Hippocampal formation (tissue), 2 donors: Measurements from ENCODE around the gene ZCCHC8.

Experiments
- DNase-seq, 2 donors: peaks; one replicate each; lab custom pipeline; 2025; lab: John Stamatoyannopoulos, UW

Gene ZCCHC8

DNA sequence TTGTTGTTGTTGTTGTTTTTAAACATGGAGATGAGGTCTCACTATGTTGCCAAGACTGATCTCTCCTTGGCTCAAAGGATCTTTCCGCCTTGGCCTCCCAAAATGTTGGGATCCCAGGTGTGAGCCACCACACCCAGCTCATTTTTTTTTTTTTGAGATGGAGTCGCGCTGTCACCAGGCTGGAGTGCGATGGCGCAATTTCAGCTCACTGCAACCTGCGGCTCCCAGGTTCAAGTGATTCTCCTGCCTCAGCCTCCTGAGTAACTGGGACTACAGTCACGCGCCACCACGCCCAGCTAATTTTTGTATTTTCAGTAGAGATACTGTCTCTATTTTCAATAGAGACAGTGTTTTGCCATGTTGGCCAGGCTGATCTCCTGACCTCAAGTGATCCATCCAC is 73.3 kb downstream of the ZCCHC8 start:
- DNase-seq: no peak

DNA sequence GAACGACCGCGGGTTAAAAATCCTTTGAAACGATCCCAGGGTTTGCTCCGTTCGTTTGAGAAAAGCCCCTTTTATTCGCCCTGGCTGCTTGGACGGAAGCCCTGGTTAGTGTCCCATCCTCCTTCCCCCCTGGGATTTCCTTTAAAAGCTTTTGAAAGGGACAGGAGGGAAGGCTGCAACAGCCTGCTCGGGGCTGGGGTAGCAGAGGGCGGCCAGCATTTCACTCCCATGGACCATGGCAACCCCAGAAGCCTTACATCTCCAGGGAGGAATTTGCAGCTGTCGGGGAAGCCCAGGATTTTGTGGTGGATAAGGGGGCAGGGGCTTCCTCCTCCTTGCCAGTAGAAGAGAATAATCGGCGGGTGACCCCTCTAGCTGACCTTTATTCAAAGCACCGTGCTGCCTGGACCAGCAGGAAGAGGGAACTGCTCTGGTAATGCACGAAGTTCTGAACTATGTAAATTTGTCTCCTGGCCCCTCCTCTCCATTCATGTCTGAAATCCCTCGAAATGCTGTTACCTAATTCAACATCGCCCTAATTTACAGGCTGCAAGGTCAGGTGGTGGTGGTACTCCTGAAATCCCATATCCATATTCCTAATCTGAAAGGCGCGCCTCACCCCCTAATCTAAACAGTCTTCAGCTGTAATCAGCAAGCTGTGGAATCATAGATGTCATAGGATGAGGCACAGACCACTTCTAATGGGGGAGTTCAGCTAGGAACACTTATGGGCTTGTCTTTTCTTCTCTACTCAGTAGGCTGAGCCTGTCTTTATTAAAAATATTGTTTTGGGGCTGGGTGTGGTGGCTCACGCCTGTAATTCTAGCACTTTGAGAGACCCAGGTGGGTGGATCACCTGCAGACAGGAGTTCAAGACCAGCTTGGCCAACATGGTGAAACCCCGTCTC is 77.2 kb downstream of the ZCCHC8 start:
- peak; percentile 46 to 50 for DNase-seq

DNA sequence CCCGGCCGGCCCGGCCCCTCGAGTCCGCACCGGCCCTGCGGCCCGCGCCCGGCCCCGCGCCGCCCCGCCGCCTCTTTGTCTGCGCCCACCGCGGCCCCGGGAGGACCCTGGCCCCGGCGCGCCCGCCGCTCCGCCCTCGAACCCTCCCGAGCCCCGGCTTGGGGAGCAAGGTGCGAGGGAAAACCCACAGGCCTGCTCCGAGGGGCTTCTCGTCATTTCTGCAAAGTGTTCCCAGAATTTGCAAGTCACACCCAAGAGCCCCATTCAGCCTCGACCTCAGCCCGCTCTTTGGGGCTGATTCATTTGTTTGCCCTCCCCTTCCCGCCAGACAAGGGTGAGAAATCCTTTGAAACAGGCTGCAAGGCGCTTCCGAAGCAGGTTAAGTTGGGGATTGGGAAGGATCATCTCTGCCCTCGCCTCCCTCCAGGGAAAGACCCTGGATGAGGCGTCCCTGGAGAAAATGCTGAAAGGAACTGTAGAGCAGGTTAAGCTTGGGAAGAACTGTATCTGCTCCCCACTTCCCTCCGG is 77.9 kb downstream of the ZCCHC8 start:
- DNase-seq: peak in 1 of 2 donors; percentile 50

DNA sequence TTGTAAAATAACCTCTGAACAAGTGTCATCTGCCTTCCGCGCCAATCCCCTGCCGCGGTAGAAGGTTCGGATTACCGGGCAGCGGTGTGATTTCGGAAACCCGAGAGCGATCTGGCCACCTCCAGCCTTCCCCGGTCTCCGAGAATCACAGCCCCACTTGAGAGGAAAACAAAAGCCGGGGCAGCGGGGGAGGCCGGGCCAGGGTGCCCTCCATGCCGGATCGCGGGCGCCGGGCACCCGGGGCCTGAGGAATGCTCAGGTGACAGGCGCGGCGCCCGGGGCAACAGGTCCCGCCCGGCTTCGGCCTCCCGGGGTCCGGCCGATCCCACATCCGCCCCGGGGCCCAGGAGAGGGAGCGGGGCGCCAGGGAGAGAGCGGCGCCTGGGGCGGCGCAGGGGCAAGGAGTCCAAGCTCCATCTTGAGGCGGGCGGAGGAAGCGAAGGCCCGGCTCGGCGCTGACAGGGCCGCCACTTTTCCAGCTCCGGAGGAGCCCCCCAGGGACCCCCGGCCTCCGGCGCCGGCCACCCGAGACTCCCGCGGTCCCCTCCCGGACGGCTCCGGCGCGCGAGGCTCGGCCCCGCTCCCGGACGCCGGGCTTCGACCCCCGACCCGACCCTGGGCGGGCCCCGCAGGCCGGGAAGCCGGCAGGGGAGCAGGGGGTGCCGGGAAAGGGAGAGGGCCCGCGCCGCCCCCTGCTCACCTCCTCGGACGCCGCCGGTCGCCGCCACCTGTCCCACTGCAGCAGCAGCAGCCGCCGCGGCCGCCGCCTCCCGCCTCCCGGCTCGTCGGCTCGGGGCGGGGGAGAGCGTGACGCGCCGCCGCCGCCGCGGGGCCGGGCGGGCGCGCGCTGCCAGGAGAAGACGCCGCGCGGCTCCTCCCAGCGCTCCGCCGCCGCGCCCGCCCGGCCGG is 78.7 kb downstream of the ZCCHC8 start, which contains the start of gene CLIP1:
TSS of gene CLIP1 (minus strand) at position 849 of the 909 bp plus-strand sequence. CDS start 42,217 bp downstream, outside the sequence.
- DNase-seq: peak; percentile 27 to 45
